ENCODE data around the gene NPHS2.

DNA sequence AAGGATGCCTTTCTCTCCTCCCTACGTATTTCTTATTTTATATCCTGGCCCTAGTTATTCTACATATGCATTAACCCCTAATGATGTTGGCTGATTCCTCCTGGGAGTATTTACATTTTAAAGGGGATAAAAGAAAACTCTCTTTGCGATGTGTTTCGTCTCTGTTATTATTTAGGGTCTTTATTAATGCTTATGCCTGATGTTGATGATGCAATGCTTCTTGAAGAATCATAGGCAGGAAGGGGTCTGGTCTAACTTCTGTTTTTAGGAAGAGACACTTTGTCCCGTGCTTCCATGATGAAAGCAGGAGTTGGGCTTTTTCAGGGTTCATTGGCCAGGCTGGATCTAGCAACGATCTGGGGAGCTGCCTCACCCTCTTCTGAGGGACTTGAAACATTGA is 761 bp upstream of the NPHS2 start:
- TF ChIP-seq CTCF (IDR thresholded peaks at IDR 0.05) (no peak), POLR2AphosphoS5 (IDR thresholded peaks at IDR 0.05) (no peak)

Measured in upper lobe of left lung (tissue), 4 donors.